Thyroid gland (tissue), 4 donors: Measurements from ENCODE around the gene TMEM120B.

ENCODE experiments used
- CTCF ChIP-seq, 6 experiments: fragments of 200-600 bp in 3 of 6; fragments of 450-650 bp in 3 of 6; sonication (generic) in 3 of 6; IDR thresholded peaks; one replicate each; pipeline ENCODE4 v1.5.1; 2016 to 2019; ENCODE audit warnings: antibody characterized with exemption in 6 of 6, mild to moderate bottlenecking in 2 of 6, inconsistent platforms in 1 of 6, moderate library complexity in 1 of 6
- POLR2A ChIP-seq, 2 donors: fragments of 450-650 bp; IDR thresholded peaks; one replicate each; pipeline ENCODE4 v1.6.1; 2017; ENCODE audit warnings: antibody characterized with exemption in 2 of 2, mild to moderate bottlenecking in 2 of 2, moderate library complexity in 1 of 2

DNA sequence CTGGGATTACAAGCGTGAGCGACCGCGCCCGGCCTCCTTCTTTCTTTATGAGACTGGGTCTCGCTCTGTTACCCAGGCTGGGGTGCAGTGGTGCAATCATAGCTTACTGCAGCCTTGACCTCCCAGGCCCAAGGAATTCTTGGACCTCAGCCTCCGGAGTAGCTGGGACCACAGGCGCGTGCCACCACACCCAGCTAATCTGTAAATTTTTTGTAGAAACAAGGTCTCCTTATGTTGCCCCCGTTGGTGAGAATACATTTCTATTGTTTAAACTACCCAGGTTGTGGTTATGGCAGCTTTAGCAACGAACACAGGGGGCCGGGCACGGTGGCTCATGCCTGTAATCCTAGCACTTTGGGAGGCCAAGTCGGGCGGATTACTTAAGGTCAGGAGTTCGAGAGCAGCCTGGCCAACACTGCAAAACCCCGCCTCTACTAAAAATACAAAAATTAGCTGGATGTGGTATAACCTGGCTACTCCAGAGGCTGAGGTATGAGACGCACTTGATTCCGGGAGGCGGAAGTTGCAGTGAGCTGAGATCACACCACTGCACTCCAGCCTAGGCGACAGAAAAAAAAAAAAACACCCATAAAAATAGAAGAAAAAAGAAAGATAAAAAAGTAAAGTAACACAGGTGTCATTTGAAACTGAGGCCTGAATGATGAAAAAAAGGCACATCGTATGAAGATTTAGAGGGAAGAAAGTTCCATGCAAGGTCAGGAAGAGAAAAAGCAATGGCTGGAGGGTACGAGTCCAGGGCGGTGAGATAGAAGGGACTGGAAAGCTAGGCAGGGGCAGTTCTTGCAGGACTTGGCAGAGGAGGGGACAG lies 977 bp upstream of the TMEM120B start:
- TF ChIP-seq CTCF (IDR thresholded peaks at IDR 0.05) (no peak), POLR2A (IDR thresholded peaks at IDR 0.05) (no peak)
